Natural killer cell (primary cell): ENCODE results near the gene KTI12. TPM values are rescaled to one million over a fixed set of nuclear protein-coding genes. Genes with fewer than 3 reads are reported as not detected.
A peak's percentile ranks its signal among the peaks of the same experiment; 100 is the strongest.

ENCODE experiments used
- ATAC-seq, 3 donors: fragments of 150-1000 bp in 2 of 3; fragments of 200-7000 bp in 1 of 3; cut with Tn5 transposase; 1 replicate in 1 of 3; 2 replicates in 2 of 3; pipeline ENCODE4 v1.10.0; 2021; ENCODE audit warnings: mild to moderate bottlenecking in 2 of 3, moderate library complexity in 2 of 3
- DNase-seq, 2 donors: peaks; one replicate each; pipeline versions ENCODE4 v3.0.0 to v3.0.0-alpha.2; 2013 to 2021; ENCODE audit warnings: mixed read lengths in 1 of 2
- H3K27ac ChIP-seq: one replicate; pipeline ENCODE4 v1.5.1; 2013; ENCODE audit warnings: mild to moderate bottlenecking, low read length
- H3K27me3 ChIP-seq: one replicate; pipeline ENCODE4 v1.6.1; 2013; ENCODE audit warnings: low read length; ENCODE audit not compliant: control insufficient read depth, insufficient read depth
- H3K36me3 ChIP-seq: one replicate; pipeline ENCODE4 v1.6.1; 2013; ENCODE audit warnings: low read length; ENCODE audit not compliant: control insufficient read depth, insufficient read depth
- H3K4me1 ChIP-seq: one replicate; pipeline ENCODE4 v1.6.1; 2013; ENCODE audit warnings: low read length; ENCODE audit not compliant: control insufficient read depth, insufficient read depth
- H3K4me3 ChIP-seq: one replicate; pipeline ENCODE4 v1.5.1; 2013; ENCODE audit warnings: low read length
- H3K9me3 ChIP-seq: one replicate; pipeline ENCODE4 v1.6.1; 2013; ENCODE audit warnings: low read length; ENCODE audit not compliant: control insufficient read depth, insufficient read depth
- H3K27ac Mint-ChIP-seq, 2 donors: one replicate each; pipeline ENCODE4 v1.8.0; 2022; ENCODE audit warnings: mild to moderate bottlenecking in 2 of 2, mixed read lengths in 2 of 2, moderate library complexity in 1 of 2
- H3K27me3 Mint-ChIP-seq, 2 donors: one replicate each; pipeline ENCODE4 v1.8.0; 2022; ENCODE audit warnings: low read depth in 2 of 2, mixed read lengths in 2 of 2
- H3K36me3 Mint-ChIP-seq: one replicate; pipeline ENCODE4 v1.8.0; 2022; ENCODE audit warnings: mixed read lengths
- H3K4me1 Mint-ChIP-seq, 2 donors: one replicate each; pipeline ENCODE4 v1.8.0; 2022; ENCODE audit warnings: mixed read lengths in 2 of 2
- H3K4me3 Mint-ChIP-seq: one replicate; pipeline ENCODE4 v1.8.0; 2022; ENCODE audit warnings: mild to moderate bottlenecking, moderate library complexity, mixed read lengths
- H3K9me3 Mint-ChIP-seq, 2 donors: one replicate each; pipeline ENCODE4 v1.8.0; 2022; ENCODE audit warnings: mixed read lengths in 2 of 2
- WGBS: methylation state at CpG from one replicate; pipeline ENCODE4 v1.1.7; 2013; ENCODE audit warnings: missing lambda C conversion rate; ENCODE audit not compliant: insufficient coverage; 5-methylcytosine and 5-hydroxymethylcytosine counted together
- intact Hi-C: fragments of 100-400 bp; cut with micrococcal nuclease; formaldehyde crosslinking; loops from one replicate; pipeline ENCODE4 v1.14.2; 2022
- total RNA-seq, 4 donors: library from RNA; stranded (reverse); fragments of 120-200 nt in 1 of 4; gene quantifications; one replicate each; pipeline versions ENCODE4 v1.2.3 to v1.2.4, GENCODE V29; 2013 to 2022
- TF ChIP-seq, protein P1 (sequence below): fragments of 200-600 bp; IDR thresholded peaks from one replicate; pipeline ENCODE4 v1.8.0; 2022; ENCODE audit warnings: antibody characterized with exemption

KTI12 gene
- total RNA-seq, 3 donors from 2014 or later (not counting 1 experiment from before 2014, with no cell fraction given) = 12.6 to 13.8 (median 13.2) TPM

DNA sequence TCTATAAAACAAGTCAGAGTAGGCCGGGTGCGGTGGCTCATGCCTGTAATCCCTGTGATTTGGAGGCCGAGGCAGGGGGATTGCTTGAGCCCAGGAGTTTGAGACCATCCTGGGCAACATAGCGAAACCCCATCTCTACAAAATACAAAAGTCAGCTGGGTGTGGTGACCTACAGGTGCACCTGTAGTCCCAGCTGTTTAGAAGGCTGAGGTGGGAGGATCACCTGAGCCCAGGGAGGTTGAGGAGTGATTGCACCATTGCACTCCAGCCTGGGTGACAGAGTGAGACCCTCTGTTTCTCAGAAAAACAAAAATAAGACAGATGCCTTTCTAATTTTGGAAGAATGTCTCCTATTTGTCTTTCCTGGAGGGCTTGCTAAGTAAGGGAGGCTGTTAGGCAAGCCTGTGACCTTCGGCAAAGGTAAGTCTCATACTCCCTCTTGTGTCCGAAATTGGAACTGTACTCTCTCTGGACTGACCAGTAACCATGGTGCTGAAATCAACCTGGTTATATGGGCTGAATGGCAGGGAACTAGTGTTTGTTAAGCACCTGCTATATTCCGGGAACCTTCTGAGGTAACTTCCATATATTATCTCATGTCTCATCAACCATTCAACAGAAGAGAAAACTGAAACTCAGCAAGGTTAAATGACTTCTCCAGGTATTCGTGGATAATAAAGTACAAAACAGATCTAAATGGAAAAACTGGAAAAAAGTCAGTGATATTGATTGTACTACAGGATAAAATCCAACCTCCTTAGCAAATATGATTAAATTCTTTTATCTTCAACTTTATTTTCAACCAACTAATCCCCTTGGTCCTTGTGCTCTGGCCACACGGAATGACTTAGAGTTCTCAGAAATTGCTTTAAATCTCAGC is 31.3 kb downstream of the KTI12 start:
- no peak overlapping the region for H3K4me3 ChIP-seq
- TF ChIP-seq, protein P1, sequence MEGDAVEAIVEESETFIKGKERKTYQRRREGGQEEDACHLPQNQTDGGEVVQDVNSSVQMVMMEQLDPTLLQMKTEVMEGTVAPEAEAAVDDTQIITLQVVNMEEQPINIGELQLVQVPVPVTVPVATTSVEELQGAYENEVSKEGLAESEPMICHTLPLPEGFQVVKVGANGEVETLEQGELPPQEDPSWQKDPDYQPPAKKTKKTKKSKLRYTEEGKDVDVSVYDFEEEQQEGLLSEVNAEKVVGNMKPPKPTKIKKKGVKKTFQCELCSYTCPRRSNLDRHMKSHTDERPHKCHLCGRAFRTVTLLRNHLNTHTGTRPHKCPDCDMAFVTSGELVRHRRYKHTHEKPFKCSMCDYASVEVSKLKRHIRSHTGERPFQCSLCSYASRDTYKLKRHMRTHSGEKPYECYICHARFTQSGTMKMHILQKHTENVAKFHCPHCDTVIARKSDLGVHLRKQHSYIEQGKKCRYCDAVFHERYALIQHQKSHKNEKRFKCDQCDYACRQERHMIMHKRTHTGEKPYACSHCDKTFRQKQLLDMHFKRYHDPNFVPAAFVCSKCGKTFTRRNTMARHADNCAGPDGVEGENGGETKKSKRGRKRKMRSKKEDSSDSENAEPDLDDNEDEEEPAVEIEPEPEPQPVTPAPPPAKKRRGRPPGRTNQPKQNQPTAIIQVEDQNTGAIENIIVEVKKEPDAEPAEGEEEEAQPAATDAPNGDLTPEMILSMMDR = peak; percentile 85
- ATAC-seq = peak; percentile 88 to 100 (median 98)

GRCh38 chr1:51998701-51999100 is 34.9 kb downstream of the KTI12 start:
- TF ChIP-seq, protein P1 = no peak

More for the DNA sequence above, 31.3 kb downstream of the KTI12 start:
- H3K4me1 Mint-ChIP-seq = no peaks in the 10 kb centered on the region
- no peaks in the 10 kb centered on the region for H3K9me3 ChIP-seq
- intact Hi-C loops = loop anchor here (1.0 to 5.0 kb wide), 2 partner anchors 105 to 375 kb away; no protein-coding TSS in a partner anchor
- H3K27me3 Mint-ChIP-seq = peaks cover 21 to 26% of the 10 kb centered on the region in 2 donors
- H3K4me1 ChIP-seq = no peaks in the 10 kb centered on the region
- no peak overlapping the region for H3K4me3 Mint-ChIP-seq
- H3K9me3 Mint-ChIP-seq = no peaks in the 10 kb centered on the region
- 58% methylated on average over 8 of the region's 9 CpGs for WGBS
- no peaks in the 10 kb centered on the region for H3K27me3 ChIP-seq
- H3K36me3 Mint-ChIP-seq = no peaks in the 10 kb centered on the region
- no peak overlapping the region for H3K27ac ChIP-seq
- no peak overlapping the region for H3K27ac Mint-ChIP-seq
- peak in 1 of 2 donors; percentile 87 for DNase-seq
- no peaks in the 10 kb centered on the region for H3K36me3 ChIP-seq

DNA sequence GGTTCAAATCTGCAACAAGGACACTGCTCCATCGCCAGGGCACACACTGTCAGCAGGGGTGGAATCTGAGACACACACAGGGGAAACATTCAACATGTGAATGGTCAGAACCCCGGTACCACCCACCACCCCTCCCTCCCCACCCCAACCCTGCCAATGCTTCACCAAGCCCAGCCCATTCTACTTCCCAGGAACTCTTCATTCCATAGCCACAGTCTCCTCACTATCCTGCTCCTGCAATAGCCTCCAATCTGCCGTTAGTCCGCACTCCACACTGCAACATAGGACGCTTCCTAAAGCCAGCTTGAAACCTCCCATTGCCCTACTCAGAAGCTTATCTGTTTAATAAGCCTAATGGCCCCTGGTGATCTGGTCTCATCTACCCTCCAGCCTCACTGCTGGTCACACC is 35.6 kb downstream of the KTI12 start:
- peaks cover under 1% of the 10 kb centered on the region for H3K27me3 ChIP-seq
- no peak overlapping the region for H3K27ac ChIP-seq
- DNase-seq (no peak), ATAC-seq (no peak)
- TF ChIP-seq, protein P1 = no peak
- WGBS = 74% methylated on average over 5 of the region's 5 CpGs
- intact Hi-C loops = no loop called here
- Mint-ChIP-seq H3K36me3 (no peaks in the 10 kb centered on the region), H3K4me1 (no peaks in the 10 kb centered on the region), H3K27ac (no peak overlapping the region), H3K9me3 (no peaks in the 10 kb centered on the region), H3K4me3 (no peak overlapping the region), H3K27me3 (peaks cover 17 to 26% of the 10 kb centered on the region in 2 donors)
- no peaks in the 10 kb centered on the region for H3K4me1 ChIP-seq
- no peaks in the 10 kb centered on the region for H3K36me3 ChIP-seq
- H3K9me3 ChIP-seq = no peaks in the 10 kb centered on the region
- no peak overlapping the region for H3K4me3 ChIP-seq

More at GRCh38 chr1:51998701-51999100, 34.9 kb downstream of the KTI12 start:
- Histone ChIP-seq H3K4me1 (no peaks in the 10 kb centered on the region), H3K27ac (no peak overlapping the region), H3K9me3 (no peaks in the 10 kb centered on the region), H3K36me3 (no peaks in the 10 kb centered on the region), H3K4me3 (no peak overlapping the region), H3K27me3 (no peaks in the 10 kb centered on the region)
- Mint-ChIP-seq H3K27me3 (peaks cover 13 to 26% of the 10 kb centered on the region in 2 donors), H3K9me3 (no peaks in the 10 kb centered on the region), H3K4me3 (no peak overlapping the region), H3K27ac (no peak overlapping the region), H3K4me1 (no peaks in the 10 kb centered on the region), H3K36me3 (no peaks in the 10 kb centered on the region)
- no peak for ATAC-seq
- no peak for DNase-seq
- 91% methylated on average over 1 of the region's 1 CpG for WGBS
- intact Hi-C loops = no loop called here
